ENCODE results near the gene PKLR. TPM values are rescaled to one million over a fixed set of nuclear protein-coding genes. Genes with fewer than 3 reads are reported as not detected.

Gene PKLR
- polyA plus RNA-seq, 1 of the 3 experiments (the other 2 are of a cell fraction): not detected

- Histone ChIP-seq H3K9me2 (no peaks in the 10 kb centered on the region), H3K79me2 (ENCODE audit: insufficient read depth) (peaks cover 41% of the 10 kb centered on the region), H3K4me1 (ENCODE audit: control insufficient read depth in 1 of 2, insufficient read depth in 2 of 2, low read depth in 1 of 2, low read length in 1 of 2) (peaks cover 0 to 9% of the 10 kb centered on the region in 2 experiments; a peak in 2 of 4 replicates), H4K20me1 (ENCODE audit: insufficient read depth) (peaks cover 15% of the 10 kb centered on the region), H2AFZ (ENCODE audit: low read depth) (no peak overlapping the region), H3K4me3 (ENCODE audit: low read depth in 2 of 2, low read length in 1 of 2) (no peak overlapping the region), H3K9me3 (no peaks in the 10 kb centered on the region), H3F3A (replicated peaks; ENCODE audit: insufficient read depth) (peaks cover 25% of the 10 kb centered on the region), H3K27me3 (ENCODE audit: insufficient read depth) (no peaks in the 10 kb centered on the region), H3K27ac (ENCODE audit: low read depth in 2 of 2, low read length in 1 of 2) (no peak overlapping the region), H3K4me2 (no peak overlapping the region), H3K9ac (no peak overlapping the region), H3K36me3 (replicated peaks in 1 of 2; ENCODE audit: control insufficient read depth in 1 of 2, insufficient read depth in 2 of 2, low read length in 1 of 2) (peaks cover 59 to 67% of the 10 kb centered on the region in 2 experiments)
- no peak for DNase-seq
- ChIA-PET CTCF (interaction anchor here (0.7 to 13.2 kb wide), 3 partner anchors 9 to 18 kb away, joined by 3 to 126 read pairs (median 3); no protein-coding TSS in a partner anchor), POLR2A (no interaction called here)
- TF ChIP-seq NFIC (IDR thresholded peaks at IDR 0.05; ENCODE audit: borderline replicate concordance) (no peak), FOXM1 (IDR thresholded peaks at IDR 0.05; ENCODE audit: low read depth) (no peak), MAX (IDR thresholded peaks at IDR 0.05; ENCODE audit: low read depth) (no peak), ELF1 (IDR thresholded peaks at IDR 0.05) (no peak), FOXJ3 (CRISPR knock-in tag; IDR thresholded peaks at IDR 0.05) (no peak), RAD21 (IDR thresholded peaks at IDR 0.05; ENCODE audit: low read length) (no peak), GABPA (IDR thresholded peaks at IDR 0.05; ENCODE audit: low read depth) (no peak), REST (IDR thresholded peaks at IDR 0.05; ENCODE audit: low read depth, low read length) (no peak), FOSL2 (IDR thresholded peaks at IDR 0.05; ENCODE audit: borderline replicate concordance, low read depth) (no peak), RXRA (IDR thresholded peaks at IDR 0.05; ENCODE audit: borderline replicate concordance, low read depth) (no peak), MXI1 (IDR thresholded peaks at IDR 0.05; ENCODE audit: low read depth, low read length) (no peak), USF1 (IDR thresholded peaks at IDR 0.05; ENCODE audit: borderline replicate concordance, low read depth) (no peak), SIN3A (IDR thresholded peaks at IDR 0.05; ENCODE audit: borderline replicate concordance, low read depth, low read length) (no peak), SMC3 (IDR thresholded peaks at IDR 0.05; ENCODE audit: low read depth, low read length) (no peak), USF2 (IDR thresholded peaks at IDR 0.05; ENCODE audit: borderline replicate concordance, low read depth, low read length) (no peak), YY1 (IDR thresholded peaks at IDR 0.05; ENCODE audit: low read depth) (no peak), MEF2A (IDR thresholded peaks at IDR 0.05; ENCODE audit: borderline replicate concordance, low read depth) (no peak), TAF1 (IDR thresholded peaks at IDR 0.05; ENCODE audit: borderline replicate concordance, low read depth, low read length) (no peak), NRF1 (IDR thresholded peaks at IDR 0.05; ENCODE audit: low read depth, low read length) (no peak), RFX5 (IDR thresholded peaks at IDR 0.05; ENCODE audit: low read length) (no peak)
- 93% methylated on average over 20 of the region's 21 CpGs for WGBS (ENCODE audit: low lambda C conversion rate)
Measured at GRCh38 chr1:155268630-155269029, 32.6 kb downstream of the PKLR start.
